ENCODE measurements around the gene SETX.
A peak's percentile ranks its signal among the peaks of the same experiment; 100 is the strongest.

The SETX gene

DNA sequence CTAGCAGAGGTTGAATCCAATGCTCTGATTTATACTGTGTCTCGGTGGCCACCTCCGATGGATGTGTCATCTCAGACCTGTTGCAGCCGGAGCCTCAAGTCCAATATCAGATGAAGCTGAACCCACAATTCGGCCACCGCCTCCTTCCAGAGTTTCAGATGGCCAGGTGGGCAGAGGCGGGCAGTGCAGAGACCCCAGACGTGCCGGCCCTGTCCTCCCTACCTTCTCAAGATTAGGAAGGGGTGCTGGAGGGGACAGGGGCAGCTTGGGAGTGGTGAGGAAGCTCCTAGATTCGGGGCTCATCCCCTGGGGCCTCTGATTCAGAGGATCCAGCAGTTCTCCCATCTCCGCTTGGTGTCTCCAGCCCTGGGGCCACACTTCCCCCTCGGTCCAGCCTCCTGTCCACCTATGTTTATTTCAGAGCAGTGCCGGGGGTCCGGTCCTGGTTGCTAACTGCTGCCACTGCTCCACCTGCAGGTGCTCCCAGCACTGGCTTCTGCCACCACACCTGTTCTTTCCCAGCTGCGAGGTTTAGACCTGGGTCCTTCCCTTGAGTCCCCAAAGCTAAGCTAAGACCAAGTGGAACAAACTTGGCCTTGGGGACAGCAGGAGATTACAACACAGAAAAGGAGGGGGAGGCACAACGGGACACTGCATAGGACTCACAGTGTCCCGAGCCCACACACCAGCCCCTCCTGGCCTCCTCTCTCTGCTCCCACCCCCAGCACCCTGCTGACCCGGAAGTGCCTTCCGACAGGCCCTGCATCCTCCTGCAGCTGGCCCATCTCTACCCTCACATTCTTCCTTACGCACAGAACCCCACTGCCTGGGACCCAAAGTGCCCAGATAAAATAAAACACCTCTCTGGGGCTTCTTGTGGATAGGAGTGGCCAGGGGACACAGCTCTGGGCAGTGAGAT lies 111.4 kb downstream of the SETX start (continued):
- TF ChIP-seq GLI4 (tag by site-specific recombination; IDR thresholded peaks at IDR 0.05) = no peak
- TF ChIP-seq SP3 (tag by site-specific recombination; IDR thresholded peaks at IDR 0.05) = no peak
- TF ChIP-seq ZNF23 (tag by site-specific recombination; IDR thresholded peaks at IDR 0.05; ENCODE audit: borderline replicate concordance) = no peak
- no peak for TF ChIP-seq ZNF571 (tag by site-specific recombination; IDR thresholded peaks at IDR 0.05)
- no peak for TF ChIP-seq WT1 (tag by site-specific recombination; IDR thresholded peaks at IDR 0.05)
- TF ChIP-seq HOXC10 (CRISPR knock-in tag; IDR thresholded peaks at IDR 0.05) = no peak

DNA sequence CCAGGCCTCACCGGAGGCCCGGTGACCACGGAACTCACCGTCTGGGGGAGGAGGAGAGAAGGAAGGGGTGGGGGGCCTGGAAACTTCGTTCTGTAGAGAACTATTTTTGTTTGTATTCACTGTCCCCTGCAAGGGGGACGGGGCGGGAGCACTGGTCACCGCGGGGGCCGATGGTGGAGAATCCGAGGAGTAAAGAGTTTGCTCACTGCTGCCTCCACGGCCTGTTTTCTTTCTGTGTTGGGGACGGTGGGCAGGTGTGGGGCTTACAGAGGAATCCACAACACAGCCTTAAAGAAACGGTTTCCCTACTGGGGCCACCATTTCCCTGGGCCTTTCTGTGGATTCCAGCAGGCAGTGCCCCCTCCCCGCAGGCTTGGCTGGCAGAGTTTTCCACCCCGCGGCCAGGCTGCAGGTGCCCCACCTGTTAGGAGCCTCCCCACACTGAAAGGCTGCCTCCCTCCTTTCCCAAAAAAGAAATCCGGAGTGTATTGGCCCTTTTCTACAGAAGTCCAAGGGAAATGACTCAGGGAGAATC lies 112.1 kb downstream of the SETX start:
- no peak overlapping the region for H3K27ac ChIP-seq (ENCODE audit: extremely low read depth, low read depth, low read length)
- peaks cover 2% of the 10 kb centered on the region; the same call in 1 of the 2 replicates for H3K4me1 ChIP-seq (ENCODE audit: control insufficient read depth, insufficient read depth, low read length)
- H3K4me3 ChIP-seq (ENCODE audit: low read depth, low read length) = peak overlapping the region; percentile 50; the same call in 1 of the 2 replicates
- CTCF ChIA-PET = interaction anchor here (0.9 to 1.2 kb wide), 2 partner anchors 26 to 73 kb away, joined by 3 to 4 read pairs; no protein-coding TSS in a partner anchor
- H3K9me3 ChIP-seq (ENCODE audit: control insufficient read depth, insufficient read depth, low read depth, low read length) = no peaks in the 10 kb centered on the region
- TF ChIP-seq ZNF777 (tag by site-specific recombination; IDR thresholded peaks at IDR 0.05; ENCODE audit: borderline replicate concordance) (peak; percentile 30; the same call in 1 of the 2 replicates), ZNF311 (tag by site-specific recombination; IDR thresholded peaks at IDR 0.05; ENCODE audit: borderline replicate concordance) (no peak), GLIS1 (tag by site-specific recombination; IDR thresholded peaks at IDR 0.05) (peak; percentile 70; the same call in 1 of the 2 replicates), KLF16 (tag by site-specific recombination; IDR thresholded peaks at IDR 0.05) (no peak), SCRT1 (tag by site-specific recombination; IDR thresholded peaks at IDR 0.05; ENCODE audit: borderline replicate concordance) (peak; percentile 98)
- TF ChIP-seq, protein P1, sequence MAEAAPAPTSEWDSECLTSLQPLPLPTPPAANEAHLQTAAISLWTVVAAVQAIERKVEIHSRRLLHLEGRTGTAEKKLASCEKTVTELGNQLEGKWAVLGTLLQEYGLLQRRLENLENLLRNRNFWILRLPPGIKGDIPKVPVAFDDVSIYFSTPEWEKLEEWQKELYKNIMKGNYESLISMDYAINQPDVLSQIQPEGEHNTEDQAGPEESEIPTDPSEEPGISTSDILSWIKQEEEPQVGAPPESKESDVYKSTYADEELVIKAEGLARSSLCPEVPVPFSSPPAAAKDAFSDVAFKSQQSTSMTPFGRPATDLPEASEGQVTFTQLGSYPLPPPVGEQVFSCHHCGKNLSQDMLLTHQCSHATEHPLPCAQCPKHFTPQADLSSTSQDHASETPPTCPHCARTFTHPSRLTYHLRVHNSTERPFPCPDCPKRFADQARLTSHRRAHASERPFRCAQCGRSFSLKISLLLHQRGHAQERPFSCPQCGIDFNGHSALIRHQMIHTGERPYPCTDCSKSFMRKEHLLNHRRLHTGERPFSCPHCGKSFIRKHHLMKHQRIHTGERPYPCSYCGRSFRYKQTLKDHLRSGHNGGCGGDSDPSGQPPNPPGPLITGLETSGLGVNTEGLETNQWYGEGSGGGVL (tag by site-specific recombination; IDR thresholded peaks at IDR 0.05) = 0 out of 2 replicates have a peak, but pooled peaks have one; percentile 9
- TF ChIP-seq, protein P2, sequence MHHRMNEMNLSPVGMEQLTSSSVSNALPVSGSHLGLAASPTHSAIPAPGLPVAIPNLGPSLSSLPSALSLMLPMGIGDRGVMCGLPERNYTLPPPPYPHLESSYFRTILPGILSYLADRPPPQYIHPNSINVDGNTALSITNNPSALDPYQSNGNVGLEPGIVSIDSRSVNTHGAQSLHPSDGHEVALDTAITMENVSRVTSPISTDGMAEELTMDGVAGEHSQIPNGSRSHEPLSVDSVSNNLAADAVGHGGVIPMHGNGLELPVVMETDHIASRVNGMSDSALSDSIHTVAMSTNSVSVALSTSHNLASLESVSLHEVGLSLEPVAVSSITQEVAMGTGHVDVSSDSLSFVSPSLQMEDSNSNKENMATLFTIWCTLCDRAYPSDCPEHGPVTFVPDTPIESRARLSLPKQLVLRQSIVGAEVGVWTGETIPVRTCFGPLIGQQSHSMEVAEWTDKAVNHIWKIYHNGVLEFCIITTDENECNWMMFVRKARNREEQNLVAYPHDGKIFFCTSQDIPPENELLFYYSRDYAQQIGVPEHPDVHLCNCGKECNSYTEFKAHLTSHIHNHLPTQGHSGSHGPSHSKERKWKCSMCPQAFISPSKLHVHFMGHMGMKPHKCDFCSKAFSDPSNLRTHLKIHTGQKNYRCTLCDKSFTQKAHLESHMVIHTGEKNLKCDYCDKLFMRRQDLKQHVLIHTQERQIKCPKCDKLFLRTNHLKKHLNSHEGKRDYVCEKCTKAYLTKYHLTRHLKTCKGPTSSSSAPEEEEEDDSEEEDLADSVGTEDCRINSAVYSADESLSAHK (tag by site-specific recombination; IDR thresholded peaks at IDR 0.05) = peak; percentile 99
- no peaks in the 10 kb centered on the region for H3K36me3 ChIP-seq (ENCODE audit: control insufficient read depth in 2 of 2, insufficient read depth in 1 of 2, low read length in 2 of 2)
- POLR2A ChIA-PET = no interaction called here

DNA sequence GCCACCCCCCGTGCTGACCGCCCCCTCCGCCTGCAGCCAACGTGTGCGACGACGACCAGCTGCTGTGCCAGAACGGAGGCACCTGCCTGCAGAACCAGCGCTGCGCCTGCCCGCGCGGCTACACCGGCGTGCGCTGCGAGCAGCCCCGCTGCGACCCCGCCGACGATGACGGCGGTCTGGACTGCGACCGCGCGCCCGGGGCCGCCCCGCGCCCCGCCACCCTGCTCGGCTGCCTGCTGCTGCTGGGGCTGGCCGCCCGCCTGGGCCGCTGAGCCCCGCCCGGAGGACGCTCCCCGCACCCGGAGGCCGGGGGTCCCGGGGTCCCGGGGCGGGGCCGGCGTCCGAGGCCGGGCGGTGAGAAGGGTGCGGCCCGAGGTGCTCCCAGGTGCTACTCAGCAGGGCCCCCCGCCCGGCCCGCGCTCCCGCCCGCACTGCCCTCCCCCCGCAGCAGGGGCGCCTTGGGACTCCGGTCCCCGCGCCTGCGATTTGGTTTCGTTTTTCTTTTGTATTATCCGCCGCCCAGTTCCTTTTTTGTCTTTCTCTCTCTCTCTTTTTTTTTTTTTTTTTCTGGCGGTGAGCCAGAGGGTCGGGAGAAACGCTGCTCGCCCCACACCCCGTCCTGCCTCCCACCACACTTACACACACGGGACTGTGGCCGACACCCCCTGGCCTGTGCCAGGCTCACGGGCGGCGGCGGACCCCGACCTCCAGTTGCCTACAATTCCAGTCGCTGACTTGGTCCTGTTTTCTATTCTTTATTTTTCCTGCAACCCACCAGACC lies 112.8 kb downstream of the SETX start:
- Histone ChIP-seq H3K9me3 (ENCODE audit: control insufficient read depth, insufficient read depth, low read depth, low read length) (no peaks in the 10 kb centered on the region), H3K27ac (ENCODE audit: extremely low read depth, low read depth, low read length) (peak overlapping the region; percentile 49; the same call in 1 of the 2 replicates), H3K4me1 (ENCODE audit: control insufficient read depth, insufficient read depth, low read length) (peaks cover 2% of the 10 kb centered on the region; the same call in 1 of the 2 replicates), H3K36me3 (ENCODE audit: control insufficient read depth in 2 of 2, insufficient read depth in 1 of 2, low read length in 2 of 2) (no peaks in the 10 kb centered on the region), H3K4me3 (ENCODE audit: low read depth, low read length) (peak overlapping the region; percentile 50)
- POLR2A ChIA-PET = interaction anchor here (0.6 to 1.4 kb wide), 7 partner anchors 16 to 483 kb away, joined by 3 to 5 read pairs (median 3); no protein-coding TSS in a partner anchor
- CTCF ChIA-PET = interaction anchor here (0.6 to 9.9 kb wide), 9 partner anchors 9 to 479 kb away, joined by 3 to 382 read pairs (median 3); partner anchors contain the start of gene NTNG2
- TF ChIP-seq IKZF3 (tag by site-specific recombination; IDR thresholded peaks at IDR 0.05) (no peak), ZNF664 (tag by site-specific recombination; IDR thresholded peaks at IDR 0.05) (no peak), ZIC2 (tag by site-specific recombination; IDR thresholded peaks at IDR 0.05) (peak; percentile 45), ZNF239 (tag by site-specific recombination; IDR thresholded peaks at IDR 0.05) (no peak), ZNF585B (tag by site-specific recombination; IDR thresholded peaks at IDR 0.05) (no peak), ZBTB48 (tag by site-specific recombination; IDR thresholded peaks at IDR 0.05) (no peak), SP7 (tag by site-specific recombination; IDR thresholded peaks at IDR 0.05) (no peak), GLIS1 (tag by site-specific recombination; IDR thresholded peaks at IDR 0.05) (no peak), ZNF677 (tag by site-specific recombination; IDR thresholded peaks at IDR 0.05) (no peak), ZNF521 (tag by site-specific recombination; IDR thresholded peaks at IDR 0.05) (no peak)
- TF ChIP-seq, protein P3, sequence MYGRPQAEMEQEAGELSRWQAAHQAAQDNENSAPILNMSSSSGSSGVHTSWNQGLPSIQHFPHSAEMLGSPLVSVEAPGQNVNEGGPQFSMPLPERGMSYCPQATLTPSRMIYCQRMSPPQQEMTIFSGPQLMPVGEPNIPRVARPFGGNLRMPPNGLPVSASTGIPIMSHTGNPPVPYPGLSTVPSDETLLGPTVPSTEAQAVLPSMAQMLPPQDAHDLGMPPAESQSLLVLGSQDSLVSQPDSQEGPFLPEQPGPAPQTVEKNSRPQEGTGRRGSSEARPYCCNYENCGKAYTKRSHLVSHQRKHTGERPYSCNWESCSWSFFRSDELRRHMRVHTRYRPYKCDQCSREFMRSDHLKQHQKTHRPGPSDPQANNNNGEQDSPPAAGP (tag by site-specific recombination; IDR thresholded peaks at IDR 0.05) = no peak
- TF ChIP-seq, protein P4, sequence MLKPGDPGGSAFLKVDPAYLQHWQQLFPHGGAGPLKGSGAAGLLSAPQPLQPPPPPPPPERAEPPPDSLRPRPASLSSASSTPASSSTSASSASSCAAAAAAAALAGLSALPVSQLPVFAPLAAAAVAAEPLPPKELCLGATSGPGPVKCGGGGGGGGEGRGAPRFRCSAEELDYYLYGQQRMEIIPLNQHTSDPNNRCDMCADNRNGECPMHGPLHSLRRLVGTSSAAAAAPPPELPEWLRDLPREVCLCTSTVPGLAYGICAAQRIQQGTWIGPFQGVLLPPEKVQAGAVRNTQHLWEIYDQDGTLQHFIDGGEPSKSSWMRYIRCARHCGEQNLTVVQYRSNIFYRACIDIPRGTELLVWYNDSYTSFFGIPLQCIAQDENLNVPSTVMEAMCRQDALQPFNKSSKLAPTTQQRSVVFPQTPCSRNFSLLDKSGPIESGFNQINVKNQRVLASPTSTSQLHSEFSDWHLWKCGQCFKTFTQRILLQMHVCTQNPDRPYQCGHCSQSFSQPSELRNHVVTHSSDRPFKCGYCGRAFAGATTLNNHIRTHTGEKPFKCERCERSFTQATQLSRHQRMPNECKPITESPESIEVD (tag by site-specific recombination; IDR thresholded peaks at IDR 0.05) = no peak

All from HEK293 (cell line).